22Rv1 (cell line): ENCODE data around the gene ALG1.

Experiments
- ZFX ChIP-seq: fragments of 450-650 bp; IDR thresholded peaks from 2 replicates; pipeline ENCODE4 v1.6.1; 2017; ENCODE audit warnings: antibody characterized with exemption, borderline replicate concordance
- TF ChIP-seq, protein P1 (sequence below): fragments of 450-650 bp; IDR thresholded peaks from 2 replicates; pipeline ENCODE4 v1.5.1; 2017; ENCODE audit warnings: mild to moderate bottlenecking

- TF ChIP-seq, protein P1, sequence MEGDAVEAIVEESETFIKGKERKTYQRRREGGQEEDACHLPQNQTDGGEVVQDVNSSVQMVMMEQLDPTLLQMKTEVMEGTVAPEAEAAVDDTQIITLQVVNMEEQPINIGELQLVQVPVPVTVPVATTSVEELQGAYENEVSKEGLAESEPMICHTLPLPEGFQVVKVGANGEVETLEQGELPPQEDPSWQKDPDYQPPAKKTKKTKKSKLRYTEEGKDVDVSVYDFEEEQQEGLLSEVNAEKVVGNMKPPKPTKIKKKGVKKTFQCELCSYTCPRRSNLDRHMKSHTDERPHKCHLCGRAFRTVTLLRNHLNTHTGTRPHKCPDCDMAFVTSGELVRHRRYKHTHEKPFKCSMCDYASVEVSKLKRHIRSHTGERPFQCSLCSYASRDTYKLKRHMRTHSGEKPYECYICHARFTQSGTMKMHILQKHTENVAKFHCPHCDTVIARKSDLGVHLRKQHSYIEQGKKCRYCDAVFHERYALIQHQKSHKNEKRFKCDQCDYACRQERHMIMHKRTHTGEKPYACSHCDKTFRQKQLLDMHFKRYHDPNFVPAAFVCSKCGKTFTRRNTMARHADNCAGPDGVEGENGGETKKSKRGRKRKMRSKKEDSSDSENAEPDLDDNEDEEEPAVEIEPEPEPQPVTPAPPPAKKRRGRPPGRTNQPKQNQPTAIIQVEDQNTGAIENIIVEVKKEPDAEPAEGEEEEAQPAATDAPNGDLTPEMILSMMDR = no peak
- no peak for TF ChIP-seq ZFX
These were observed 46.4 kb upstream of the ALG1 start for GRCh38 chr16:5025171-5025632.
